HG03439 (cell line): ENCODE data around the gene CDH16.
"Not testable (repeated sequence)": the region's sequence is repeated elsewhere in the genome, so short reads cannot be mapped to it uniquely, and the experiment has no call there.

Experiments used
- ATAC-seq: cut with Tn5 transposase; IDR thresholded peaks from one replicate; pipeline ENCODE4 v1.9.1; 2021; ENCODE audit warnings: mild to moderate bottlenecking, moderate library complexity; ENCODE audit not compliant: unreplicated experiment

The CDH16 gene

DNA sequence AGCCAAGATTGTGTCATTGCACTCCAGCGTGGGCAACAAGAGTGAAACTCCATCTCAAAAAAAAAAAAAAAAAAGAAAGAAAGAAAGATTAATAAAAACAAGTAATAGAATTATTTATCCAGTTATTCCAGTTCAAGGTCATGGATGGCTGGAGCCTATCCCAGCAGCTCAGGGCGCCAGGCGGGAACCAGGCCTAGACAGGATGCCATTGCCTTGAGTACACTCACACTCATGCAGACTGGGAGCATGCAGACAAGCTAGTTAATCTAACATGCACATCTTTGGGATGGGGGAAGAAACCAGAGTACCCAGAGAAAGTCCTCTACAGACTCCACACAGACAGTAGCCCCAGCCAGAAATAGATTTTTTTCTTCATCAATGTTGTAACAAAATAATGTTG is 20.5 kb downstream of the CDH16 start:
- ATAC-seq = no peak

DNA sequence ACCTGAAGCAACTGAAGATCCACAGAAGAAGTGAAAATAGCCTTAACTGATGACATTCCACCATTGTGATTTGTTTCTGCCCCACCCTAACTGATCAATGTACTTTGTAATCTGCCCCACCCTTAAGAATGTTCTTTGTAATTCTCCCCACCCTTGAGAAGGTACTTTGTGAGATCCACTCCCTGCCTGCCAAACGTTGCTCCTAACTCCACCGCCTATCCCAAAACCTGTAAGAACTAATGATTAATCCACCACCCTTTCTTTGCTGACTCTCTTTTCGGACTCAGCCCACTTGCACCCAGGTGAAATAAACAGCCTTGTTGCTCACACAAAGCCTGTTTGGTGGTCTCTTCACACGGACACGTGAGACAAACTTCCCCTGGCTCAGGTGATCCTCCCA is 22.0 kb downstream of the CDH16 start:
- ATAC-seq = not testable (repeated sequence)

GRCh38 chr16:66895999-66896398 is 22.7 kb downstream of the CDH16 start:
- no peak for ATAC-seq

- ATAC-seq = no peak
These were observed 23.1 kb downstream of the CDH16 start for GRCh38 chr16:66895689-66895979.

GRCh38 chr16:66894948-66895688 is 23.6 kb downstream of the CDH16 start:
- ATAC-seq = no peak

GRCh38 chr16:66894055-66894454 is 24.6 kb downstream of the CDH16 start:
- no peak for ATAC-seq

GRCh38 chr16:66891797-66892196 is 26.9 kb downstream of the CDH16 start:
- no peak for ATAC-seq

DNA sequence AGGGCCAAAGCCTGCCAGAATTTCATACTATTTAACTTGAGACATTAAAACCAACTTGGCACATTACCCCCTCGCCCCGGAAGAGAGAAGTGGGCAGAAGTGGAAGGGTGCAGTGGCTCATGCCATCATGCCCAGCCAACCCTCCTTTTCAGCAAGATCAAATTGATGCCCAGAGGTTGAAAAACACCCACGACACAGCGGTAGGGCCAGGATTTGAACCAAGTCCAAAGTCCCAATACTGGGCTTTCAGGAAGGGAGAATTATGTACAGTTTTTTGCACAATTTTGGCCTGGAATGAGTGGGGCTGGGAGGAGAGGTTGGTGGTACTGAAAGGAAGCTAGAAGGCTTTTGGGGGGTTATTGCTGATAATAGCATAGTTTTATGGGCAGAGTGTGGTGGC is 27.3 kb downstream of the CDH16 start:
- no peak for ATAC-seq

DNA sequence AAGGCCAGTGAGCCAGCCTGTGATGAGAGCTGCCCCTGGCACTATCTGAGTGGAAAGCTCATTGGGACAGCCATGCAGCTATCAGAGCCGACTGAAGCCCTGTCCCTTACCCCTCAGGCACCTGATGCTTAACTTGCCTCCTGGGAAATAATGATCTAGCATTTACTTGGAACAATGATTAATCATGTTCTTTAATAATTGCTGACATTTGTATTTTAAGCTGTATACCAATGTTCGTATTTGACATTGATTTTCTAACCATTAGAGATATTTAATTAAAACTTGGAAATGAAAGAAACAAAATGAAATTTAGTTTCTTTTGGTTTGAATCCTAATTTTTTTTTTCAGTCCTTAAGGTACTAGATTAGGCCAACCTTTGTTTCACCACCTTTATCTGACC is 27.9 kb downstream of the CDH16 start:
- no peak for ATAC-seq

DNA sequence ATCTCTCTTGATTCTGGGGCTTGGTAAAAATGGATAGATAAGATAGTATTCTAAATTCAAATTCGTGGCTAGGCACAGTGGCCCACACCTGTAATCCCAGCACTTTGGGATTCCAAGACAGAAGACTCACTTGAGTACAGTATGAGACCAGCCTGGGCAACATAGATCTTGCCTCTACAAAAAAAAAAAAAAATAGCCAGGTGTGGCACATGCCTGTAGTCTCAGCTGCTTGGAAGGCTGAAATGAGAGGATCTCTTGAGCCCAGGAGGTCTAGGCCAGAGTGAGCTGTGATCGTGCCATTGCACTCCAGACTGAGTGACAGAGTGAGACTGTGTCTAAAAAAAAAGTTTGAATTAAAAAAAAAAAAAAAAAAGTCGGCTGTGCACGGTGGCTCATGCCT is 29.1 kb downstream of the CDH16 start:
- no peak for ATAC-seq

GRCh38 chr16:66888647-66889615 is 29.8 kb downstream of the CDH16 start:
- ATAC-seq = no peak

DNA sequence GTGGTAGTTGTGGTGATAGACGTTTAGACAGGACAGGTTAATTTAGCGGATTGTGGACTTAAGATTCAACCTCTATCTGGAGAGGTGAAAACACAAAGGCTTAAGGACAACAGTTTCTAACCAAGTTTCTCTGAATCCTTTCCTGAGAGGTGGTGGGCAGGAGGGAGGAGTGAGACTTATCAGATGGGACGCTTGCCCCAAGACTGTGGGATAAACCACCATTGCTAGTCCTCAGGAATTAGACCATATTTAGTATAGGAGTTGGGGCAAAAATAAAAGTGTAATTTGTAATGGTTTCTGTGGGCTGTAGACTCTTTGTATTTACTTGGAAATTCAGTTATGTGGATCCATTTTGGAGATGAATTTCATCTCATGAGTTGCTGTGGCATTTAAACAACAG is 31.8 kb downstream of the CDH16 start:
- no peak for ATAC-seq

DNA sequence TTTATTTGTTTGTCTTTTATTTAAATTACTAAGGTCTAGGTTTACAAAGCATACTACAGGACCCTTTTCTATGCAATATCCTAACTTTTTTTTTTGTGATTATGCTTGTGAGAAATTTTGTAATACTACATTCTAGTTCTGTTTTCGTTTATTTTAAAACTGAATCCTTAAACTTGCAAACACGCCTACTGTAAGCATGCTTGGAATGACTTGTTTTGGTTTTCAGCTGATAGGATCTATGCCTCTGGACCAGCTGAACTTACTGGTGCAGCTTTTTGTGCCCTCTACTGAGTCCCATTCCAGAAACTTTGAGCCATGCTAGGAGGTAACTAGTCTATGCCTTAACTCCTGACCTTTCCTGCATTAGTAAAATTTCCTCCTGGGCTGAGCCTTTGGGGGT is 32.4 kb downstream of the CDH16 start:
- no peak for ATAC-seq

DNA sequence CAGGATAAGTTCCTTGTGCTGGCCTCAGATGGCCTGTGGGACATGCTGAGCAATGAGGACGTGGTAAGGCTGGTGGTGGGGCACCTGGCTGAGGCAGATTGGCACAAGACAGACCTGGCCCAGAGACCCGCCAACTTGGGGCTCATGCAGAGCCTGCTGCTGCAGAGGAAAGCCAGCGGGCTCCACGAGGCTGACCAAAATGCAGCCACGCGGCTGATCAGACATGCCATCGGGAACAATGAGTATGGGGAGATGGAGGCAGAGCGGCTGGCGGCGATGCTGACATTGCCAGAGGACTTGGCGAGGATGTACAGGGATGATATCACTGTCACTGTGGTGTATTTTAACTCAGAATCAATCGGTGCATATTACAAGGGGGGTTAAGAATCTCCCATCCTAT is 33.2 kb downstream of the CDH16 start:
- no peak for ATAC-seq

DNA sequence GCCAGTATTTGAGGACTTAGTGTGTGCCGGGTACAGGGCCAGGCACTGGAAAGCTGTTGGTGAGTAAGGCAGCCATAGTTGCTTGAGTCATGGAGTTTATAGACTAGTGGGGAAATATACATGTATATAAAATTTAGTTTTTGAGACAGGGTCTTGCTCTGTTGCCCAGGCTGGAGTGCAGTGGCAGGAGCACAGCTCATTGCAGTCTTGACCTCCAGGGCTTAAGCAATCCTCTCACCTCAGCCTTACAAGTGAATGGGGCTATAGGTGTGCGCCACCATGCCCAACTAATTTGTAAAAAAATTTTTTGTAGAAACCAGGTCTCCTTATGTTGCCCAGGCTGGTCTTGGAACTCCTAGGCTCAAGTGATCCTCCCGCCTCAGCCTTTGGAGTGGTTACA is 36.0 kb downstream of the CDH16 start:
- ATAC-seq = no peak

DNA sequence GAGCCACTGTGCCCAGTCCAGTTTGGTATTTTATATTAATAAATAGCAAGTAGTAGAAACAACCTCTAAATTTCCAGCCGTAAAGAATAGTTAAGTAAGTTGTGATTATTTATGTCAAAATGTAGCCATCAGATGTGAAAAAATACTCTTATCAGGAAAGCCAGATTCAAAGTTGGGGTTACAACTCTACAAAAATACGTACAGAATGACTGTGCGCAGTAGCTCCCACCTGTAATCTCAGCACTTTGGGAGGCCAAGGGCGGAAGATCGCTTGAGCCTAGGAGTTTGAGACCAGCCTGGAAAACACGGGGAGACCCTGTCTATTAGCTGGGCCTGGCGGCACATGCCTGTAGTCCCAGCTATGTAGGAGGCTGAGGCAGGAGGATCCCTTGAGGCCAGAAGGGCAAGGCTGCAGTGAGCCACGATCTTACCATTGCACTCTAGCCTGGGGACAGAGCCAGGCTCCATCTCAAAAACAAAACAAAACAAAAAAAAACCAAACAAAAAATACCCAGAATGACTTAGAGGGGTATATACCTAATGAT is 36.6 kb downstream of the CDH16 start:
- ATAC-seq = no peak

GRCh38 chr16:66881560-66881959 is 37.1 kb downstream of the CDH16 start:
- ATAC-seq = no peak

GRCh38 chr16:66881014-66881417 is 37.7 kb downstream of the CDH16 start:
- peak; percentile 1 for ATAC-seq

GRCh38 chr16:66880288-66881013 is 38.2 kb downstream of the CDH16 start, which contains the start of gene PDP2:
PDP2 (plus strand) TSS chr16:66880515; CDS start chr16:66884285, 3,770 bp downstream.
- ATAC-seq = peak; percentile 93

DNA sequence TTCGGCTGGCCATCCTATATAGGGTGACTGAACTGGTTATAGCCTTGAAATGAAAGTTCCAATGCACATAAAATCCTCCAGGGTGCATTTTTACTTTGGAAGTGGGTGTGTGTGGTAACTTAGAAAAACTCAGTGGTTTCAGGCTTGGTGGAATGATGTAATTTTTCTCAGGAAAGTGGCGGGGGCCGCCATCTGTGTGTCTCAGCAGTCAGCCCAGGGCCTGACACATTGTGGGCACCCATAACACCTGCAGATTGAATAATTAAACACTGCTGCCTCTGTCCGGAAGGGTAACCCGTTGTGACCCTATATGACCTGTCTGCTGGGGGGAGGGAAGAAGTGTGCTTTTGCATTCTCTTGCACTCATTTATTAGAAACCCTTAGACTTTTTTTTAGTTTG is 40.6 kb downstream of the CDH16 start:
- ATAC-seq = no peak

- ATAC-seq = no peak
These were observed 44.5 kb downstream of the CDH16 start for GRCh38 chr16:66874079-66874775.
